Ascending aorta (tissue), 2 donors: ENCODE data around the gene BMAL1. TPM values are rescaled to one million over a fixed set of nuclear protein-coding genes. Genes with fewer than 3 reads are reported as not detected.

Experiments used
- DNase-seq, 2 donors: peaks; one replicate each; pipeline ENCODE4 v3.0.0-alpha.2; 2019; ENCODE audit warnings: low spot score in 2 of 2
- H3K27ac ChIP-seq, 2 donors: fragments of 200-600 bp; sonication (generic); one replicate each; pipeline ENCODE4 v1.5.1; 2016 to 2017; ENCODE audit warnings: mild to moderate bottlenecking in 1 of 2
- H3K27me3 ChIP-seq: fragments of 200-600 bp; sonication (generic); one replicate; pipeline ENCODE4 v1.5.1; 2017
- H3K36me3 ChIP-seq, 2 donors: fragments of 200-600 bp; sonication (generic); one replicate each; pipeline ENCODE4 v1.5.1; 2016
- H3K4me1 ChIP-seq, 2 donors: fragments of 200-600 bp; sonication (generic); one replicate each; pipeline ENCODE4 v1.5.1; 2016 to 2017; ENCODE audit warnings: mild to moderate bottlenecking in 1 of 2
- H3K4me3 ChIP-seq, 2 donors: fragments of 200-600 bp; sonication (generic); one replicate each; pipeline ENCODE4 v1.5.1; 2016 to 2017; ENCODE audit warnings: mild to moderate bottlenecking in 1 of 2
- H3K9me3 ChIP-seq, 2 donors: fragments of 200-600 bp; sonication (generic); one replicate each; pipeline ENCODE4 v1.5.1; 2016
- intact Hi-C: fragments of 100-400 bp; cut with DNase I; formaldehyde crosslinking; loops from one replicate; pipeline ENCODE4 v1.15.1; 2023
- total RNA-seq: library from RNA; depleted of rRNA; stranded (reverse); fragments of >200 nt; gene quantifications from one replicate; pipeline ENCODE4 v1.1.0, GENCODE V29; 2016
- TF ChIP-seq, protein P1 (sequence below), 3 experiments: fragments of 200-600 bp in 2 of 3; fragments of 450-650 bp in 1 of 3; sonication (generic) in 2 of 3; IDR thresholded peaks; one replicate each; pipeline ENCODE4 v1.5.1; 2016 to 2019; ENCODE audit warnings: antibody characterized with exemption in 3 of 3, mild to moderate bottlenecking in 1 of 3, moderate library complexity in 1 of 3

The BMAL1 gene
- total RNA-seq, 1 donor from 2014 or later: 15.9 TPM

DNA sequence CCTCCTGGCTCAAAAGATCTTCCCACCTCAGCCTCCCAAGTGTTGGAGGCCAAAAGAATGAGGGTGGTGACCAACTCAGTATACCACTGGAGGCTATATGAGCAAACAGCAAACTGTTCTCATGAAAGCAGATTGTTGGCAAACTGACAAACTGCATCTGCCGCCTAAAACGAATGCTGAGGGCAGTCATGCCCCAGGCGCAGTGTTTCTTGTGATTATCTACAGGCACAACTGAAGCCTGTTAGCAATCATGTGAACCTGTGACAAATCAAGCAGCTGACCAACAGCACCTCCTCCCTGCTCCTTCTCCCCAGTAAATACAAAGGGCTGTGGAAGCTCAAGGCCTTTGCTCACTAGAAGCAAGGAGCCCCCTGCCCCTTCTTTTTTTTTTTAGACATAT, 137.6 kb downstream of the BMAL1 start:
- Histone ChIP-seq H3K4me1 (no peaks in the 10 kb centered on the region), H3K4me3 (no peak overlapping the region), H3K36me3 (peaks cover 44 to 56% of the 10 kb centered on the region in 2 donors), H3K9me3 (no peaks in the 10 kb centered on the region), H3K27me3 (no peaks in the 10 kb centered on the region), H3K27ac (no peak overlapping the region)
- intact Hi-C loops: no loop called here
- TF ChIP-seq, protein P1, sequence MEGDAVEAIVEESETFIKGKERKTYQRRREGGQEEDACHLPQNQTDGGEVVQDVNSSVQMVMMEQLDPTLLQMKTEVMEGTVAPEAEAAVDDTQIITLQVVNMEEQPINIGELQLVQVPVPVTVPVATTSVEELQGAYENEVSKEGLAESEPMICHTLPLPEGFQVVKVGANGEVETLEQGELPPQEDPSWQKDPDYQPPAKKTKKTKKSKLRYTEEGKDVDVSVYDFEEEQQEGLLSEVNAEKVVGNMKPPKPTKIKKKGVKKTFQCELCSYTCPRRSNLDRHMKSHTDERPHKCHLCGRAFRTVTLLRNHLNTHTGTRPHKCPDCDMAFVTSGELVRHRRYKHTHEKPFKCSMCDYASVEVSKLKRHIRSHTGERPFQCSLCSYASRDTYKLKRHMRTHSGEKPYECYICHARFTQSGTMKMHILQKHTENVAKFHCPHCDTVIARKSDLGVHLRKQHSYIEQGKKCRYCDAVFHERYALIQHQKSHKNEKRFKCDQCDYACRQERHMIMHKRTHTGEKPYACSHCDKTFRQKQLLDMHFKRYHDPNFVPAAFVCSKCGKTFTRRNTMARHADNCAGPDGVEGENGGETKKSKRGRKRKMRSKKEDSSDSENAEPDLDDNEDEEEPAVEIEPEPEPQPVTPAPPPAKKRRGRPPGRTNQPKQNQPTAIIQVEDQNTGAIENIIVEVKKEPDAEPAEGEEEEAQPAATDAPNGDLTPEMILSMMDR (IDR thresholded peaks at IDR 0.05): no peak
- DNase-seq: no peak

DNA sequence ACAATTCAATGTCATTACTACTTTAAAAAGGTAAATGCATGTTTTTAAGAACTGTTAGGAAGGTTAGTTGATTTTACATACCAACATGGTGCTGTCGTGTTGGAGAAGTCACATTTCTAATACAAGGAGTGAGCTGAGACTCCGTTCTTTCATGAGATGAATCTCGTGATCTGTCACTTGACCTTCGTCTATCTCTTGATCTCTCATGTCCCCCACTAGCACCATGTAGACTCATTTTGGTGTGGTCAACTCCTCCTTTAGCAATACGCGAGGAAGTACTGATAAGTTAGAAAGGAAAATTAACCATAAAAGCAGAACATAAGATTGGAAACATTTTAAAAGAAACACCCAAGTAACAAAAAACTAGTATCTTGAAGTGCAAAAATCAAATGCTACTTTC, 144.0 kb downstream of the BMAL1 start:
- H3K27me3 ChIP-seq: no peaks in the 10 kb centered on the region
- H3K27ac ChIP-seq: no peak overlapping the region
- H3K9me3 ChIP-seq: peaks cover 0 to under 1% of the 10 kb centered on the region in 2 donors
- TF ChIP-seq, protein P1 (IDR thresholded peaks at IDR 0.05): no peak
- intact Hi-C loops: no loop called here
- DNase-seq: no peak
- H3K4me3 ChIP-seq: no peak overlapping the region
- H3K4me1 ChIP-seq: peaks cover 0 to 11% of the 10 kb centered on the region in 2 donors
- H3K36me3 ChIP-seq: peaks cover 7 to 15% of the 10 kb centered on the region in 2 donors

DNA sequence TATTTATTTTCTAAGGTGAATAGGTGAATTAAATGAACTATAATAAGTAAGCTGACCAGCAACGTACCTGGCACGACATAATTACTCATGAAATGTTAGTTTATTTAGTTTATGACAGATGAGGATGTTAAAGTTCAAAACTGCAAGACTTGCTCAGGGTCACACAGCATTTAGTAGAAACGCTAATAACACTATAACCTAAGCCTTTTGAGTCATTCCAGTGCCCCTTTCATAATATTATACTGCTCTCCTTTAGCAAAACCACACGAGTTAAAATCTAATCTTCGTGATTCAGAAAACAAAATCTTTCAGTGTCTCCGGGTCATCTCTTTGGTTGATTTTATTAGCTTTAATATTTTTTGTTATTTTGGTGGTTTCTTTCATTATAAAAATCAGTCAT, 145.8 kb downstream of the BMAL1 start:
- intact Hi-C loops: no loop called here
- Histone ChIP-seq H3K4me3 (peak overlapping the region in 1 of 2 donors; percentile 2), H3K9me3 (peaks cover 0 to 18% of the 10 kb centered on the region in 2 donors), H3K27ac (no peak overlapping the region), H3K27me3 (no peaks in the 10 kb centered on the region), H3K36me3 (peaks cover 0 to 10% of the 10 kb centered on the region in 2 donors), H3K4me1 (peaks cover 0 to 11% of the 10 kb centered on the region in 2 donors)
- TF ChIP-seq, protein P1 (IDR thresholded peaks at IDR 0.05): no peak
- no peak for DNase-seq

DNA sequence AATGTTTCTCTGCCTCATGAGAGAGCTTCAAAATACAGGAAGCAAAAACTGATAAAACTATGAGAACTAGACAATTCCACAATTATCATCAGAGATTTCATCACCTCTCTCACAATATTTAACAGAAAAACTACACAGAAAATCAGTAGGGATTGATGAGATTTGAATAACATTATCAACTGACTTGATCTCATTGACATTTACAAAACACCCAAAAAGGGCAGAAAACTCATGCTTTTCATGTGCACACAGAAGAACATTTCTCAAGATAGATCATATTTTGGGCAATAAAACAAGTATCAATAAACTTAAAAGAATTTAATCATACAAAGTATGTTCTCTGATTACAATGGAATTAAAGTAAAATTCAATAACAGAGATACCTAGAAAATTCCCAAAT, 149.8 kb downstream of the BMAL1 start:
- TF ChIP-seq, protein P1 (IDR thresholded peaks at IDR 0.05): no peak
- intact Hi-C loops: no loop called here

DNA sequence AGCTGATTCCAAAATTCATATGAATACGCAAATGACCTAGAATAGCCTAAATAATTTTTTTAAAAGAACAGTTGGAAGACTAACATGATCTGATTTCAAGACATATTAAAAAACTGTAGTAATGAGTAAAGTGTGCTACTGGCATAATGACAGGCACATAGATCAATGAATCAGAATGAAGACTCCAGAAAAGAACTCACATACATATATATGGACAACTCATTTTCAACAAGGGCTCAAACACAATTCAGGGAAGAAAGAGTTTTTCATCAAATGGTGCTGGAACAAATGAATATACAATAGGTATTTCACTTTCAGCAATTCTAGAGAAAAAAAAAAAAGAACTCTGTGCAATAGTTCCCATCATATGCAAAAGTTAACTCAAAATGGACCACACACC, 151.7 kb downstream of the BMAL1 start:
- H3K4me3 ChIP-seq: no peak overlapping the region
- intact Hi-C loops: no loop called here
- no peak overlapping the region for H3K27ac ChIP-seq
- no peak for DNase-seq
- H3K27me3 ChIP-seq: no peaks in the 10 kb centered on the region
- peaks cover 0 to 25% of the 10 kb centered on the region in 2 donors for H3K9me3 ChIP-seq
- no peaks in the 10 kb centered on the region for H3K36me3 ChIP-seq
- H3K4me1 ChIP-seq: no peaks in the 10 kb centered on the region
- TF ChIP-seq, protein P1 (IDR thresholded peaks at IDR 0.05): no peak

More for the DNA sequence above, 149.8 kb downstream of the BMAL1 start:
- no peak overlapping the region for H3K4me3 ChIP-seq
- H3K27me3 ChIP-seq: no peaks in the 10 kb centered on the region
- H3K27ac ChIP-seq: no peak overlapping the region
- no peak for DNase-seq
- peaks cover 0 to 7% of the 10 kb centered on the region in 2 donors for H3K4me1 ChIP-seq
- H3K9me3 ChIP-seq: peaks cover 0 to 25% of the 10 kb centered on the region in 2 donors
- H3K36me3 ChIP-seq: no peaks in the 10 kb centered on the region

DNA sequence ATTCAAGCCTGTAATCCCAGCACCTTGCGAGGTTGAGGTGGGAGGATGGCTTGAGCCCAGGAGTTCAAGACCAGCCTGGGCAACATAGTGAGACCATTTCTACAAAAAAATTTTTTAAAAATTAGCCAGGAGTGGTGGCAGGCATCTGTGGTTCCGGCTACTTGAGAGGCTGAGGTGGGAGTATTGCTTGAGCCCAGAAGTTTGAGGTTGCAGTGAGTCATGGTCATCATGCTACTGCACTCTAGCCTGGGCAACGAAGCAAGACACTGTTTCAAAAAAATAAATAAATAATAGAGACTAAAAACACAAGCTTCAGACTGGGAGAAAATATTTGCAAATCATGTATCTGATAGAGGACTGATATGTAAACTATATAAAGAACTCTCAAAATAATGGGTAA, 152.2 kb downstream of the BMAL1 start:
- TF ChIP-seq, protein P1 (IDR thresholded peaks at IDR 0.05): no peak
- H3K27ac ChIP-seq: no peak overlapping the region
- H3K27me3 ChIP-seq: no peaks in the 10 kb centered on the region
- H3K36me3 ChIP-seq: no peaks in the 10 kb centered on the region
- intact Hi-C loops: no loop called here
- peaks cover 0 to 25% of the 10 kb centered on the region in 2 donors for H3K9me3 ChIP-seq
- no peak overlapping the region for H3K4me3 ChIP-seq
- no peak for DNase-seq
- H3K4me1 ChIP-seq: no peaks in the 10 kb centered on the region
